Measurements from ENCODE around the gene AKAP6. TPM values are rescaled to one million over a fixed set of nuclear protein-coding genes. Genes with fewer than 3 reads are reported as not detected.

AKAP6 gene
- total RNA-seq, 1 experiment from 2014 or later = 1.9 TPM

GRCh38 chr14:32476532-32476931 lies 147.4 kb downstream of the AKAP6 start (continued):
- TF ChIP-seq ZBTB33 (IDR thresholded peaks at IDR 0.05; ENCODE audit: extremely low read depth, insufficient replicate concordance, low read length) (no peak), SRF (IDR thresholded peaks at IDR 0.05; ENCODE audit: low read depth) (no peak), ATF3 (IDR thresholded peaks at IDR 0.05) (no peak), CEBPB (IDR thresholded peaks at IDR 0.05; ENCODE audit: low read depth) (no peak), SP1 (IDR thresholded peaks at IDR 0.05; ENCODE audit: low read depth) (no peak), SIN3A (IDR thresholded peaks at IDR 0.05; ENCODE audit: low read depth) (no peak), POLR2A (IDR thresholded peaks at IDR 0.05; ENCODE audit: borderline replicate concordance, extremely low read depth, insufficient read depth, insufficient read length) (no peak), ELF1 (IDR thresholded peaks at IDR 0.05; ENCODE audit: borderline replicate concordance, low read depth) (no peak)
- TF ChIP-seq, protein P1, sequence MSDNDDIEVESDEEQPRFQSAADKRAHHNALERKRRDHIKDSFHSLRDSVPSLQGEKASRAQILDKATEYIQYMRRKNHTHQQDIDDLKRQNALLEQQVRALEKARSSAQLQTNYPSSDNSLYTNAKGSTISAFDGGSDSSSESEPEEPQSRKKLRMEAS (IDR thresholded peaks at IDR 0.05) = no peak

- no peak for ATAC-seq
- CTCF ChIA-PET = no interaction called here
- DNase-seq (ENCODE audit: low read depth, low spot score) = no peak
- Histone ChIP-seq H3K9me2 (ENCODE audit: insufficient read depth) (no peaks in the 10 kb centered on the region), H3K9ac (ENCODE audit: low read length) (no peak overlapping the region), H3K4me2 (ENCODE audit: low read length) (no peak overlapping the region), H3K27me3 (ENCODE audit: insufficient read depth, low read length) (no peaks in the 10 kb centered on the region), H3K9me3 (ENCODE audit: control insufficient read depth in 1 of 2, insufficient read depth in 1 of 2, low read depth in 1 of 2, low read length in 2 of 2) (no peaks in the 10 kb centered on the region), H4K20me1 (ENCODE audit: insufficient read depth) (no peaks in the 10 kb centered on the region), H3K36me3 (ENCODE audit: control insufficient read depth in 1 of 2, insufficient read depth in 2 of 2, low read length in 2 of 2) (no peaks in the 10 kb centered on the region), H2AFZ (ENCODE audit: low read depth, low read length, poor library complexity, severe bottlenecking) (no peak overlapping the region), H3K4me3 (replicated peaks in 1 of 2; ENCODE audit: low read depth in 1 of 2, low read length in 2 of 2) (no peak overlapping the region), H3K79me2 (ENCODE audit: insufficient read depth, low read length) (no peaks in the 10 kb centered on the region), H3K27ac (ENCODE audit: low read depth, low read length) (no peak overlapping the region), H3K4me1 (ENCODE audit: control insufficient read depth in 1 of 2, insufficient read depth in 2 of 2, low read length in 2 of 2) (no peaks in the 10 kb centered on the region)
- RAD21 ChIA-PET (ENCODE audit: low non-redundant PET in 1 of 2, low total read pairs in 2 of 2, uncharacterized antibody in 2 of 2, unreplicated experiment in 2 of 2) = no interaction called here
- BruUV-seq (replicated peaks) = no TSS peak
- intact Hi-C loops (cut with micrococcal nuclease) = no loop called here
- POLR2A ChIA-PET = no interaction called here
- no peak for TF ChIP-seq ZBTB33 (IDR thresholded peaks at IDR 0.05; ENCODE audit: extremely low read depth, insufficient replicate concordance, low read length)
- TF ChIP-seq JUND (IDR thresholded peaks at IDR 0.05) = no peak
- TF ChIP-seq CEBPB (IDR thresholded peaks at IDR 0.05; ENCODE audit: low read depth) = no peak
- no peak for TF ChIP-seq POLR2AphosphoS5 (IDR thresholded peaks at IDR 0.05; ENCODE audit: low read depth, low read length)
- no peak for TF ChIP-seq YY1 (IDR thresholded peaks at IDR 0.05; ENCODE audit: extremely low read depth, insufficient replicate concordance, low read depth, low read length)
- no peak for TF ChIP-seq CTCF (IDR thresholded peaks at IDR 0.05 in 2 of 3, conservative IDR thresholded peaks at IDR 0.05 in 1 of 3; ENCODE audit: borderline replicate concordance in 1 of 3, insufficient read depth in 1 of 3, low read depth in 2 of 3, low read length in 2 of 3)
- TF ChIP-seq SRF (IDR thresholded peaks at IDR 0.05; ENCODE audit: low read depth) = no peak
- TF ChIP-seq, protein P2, sequence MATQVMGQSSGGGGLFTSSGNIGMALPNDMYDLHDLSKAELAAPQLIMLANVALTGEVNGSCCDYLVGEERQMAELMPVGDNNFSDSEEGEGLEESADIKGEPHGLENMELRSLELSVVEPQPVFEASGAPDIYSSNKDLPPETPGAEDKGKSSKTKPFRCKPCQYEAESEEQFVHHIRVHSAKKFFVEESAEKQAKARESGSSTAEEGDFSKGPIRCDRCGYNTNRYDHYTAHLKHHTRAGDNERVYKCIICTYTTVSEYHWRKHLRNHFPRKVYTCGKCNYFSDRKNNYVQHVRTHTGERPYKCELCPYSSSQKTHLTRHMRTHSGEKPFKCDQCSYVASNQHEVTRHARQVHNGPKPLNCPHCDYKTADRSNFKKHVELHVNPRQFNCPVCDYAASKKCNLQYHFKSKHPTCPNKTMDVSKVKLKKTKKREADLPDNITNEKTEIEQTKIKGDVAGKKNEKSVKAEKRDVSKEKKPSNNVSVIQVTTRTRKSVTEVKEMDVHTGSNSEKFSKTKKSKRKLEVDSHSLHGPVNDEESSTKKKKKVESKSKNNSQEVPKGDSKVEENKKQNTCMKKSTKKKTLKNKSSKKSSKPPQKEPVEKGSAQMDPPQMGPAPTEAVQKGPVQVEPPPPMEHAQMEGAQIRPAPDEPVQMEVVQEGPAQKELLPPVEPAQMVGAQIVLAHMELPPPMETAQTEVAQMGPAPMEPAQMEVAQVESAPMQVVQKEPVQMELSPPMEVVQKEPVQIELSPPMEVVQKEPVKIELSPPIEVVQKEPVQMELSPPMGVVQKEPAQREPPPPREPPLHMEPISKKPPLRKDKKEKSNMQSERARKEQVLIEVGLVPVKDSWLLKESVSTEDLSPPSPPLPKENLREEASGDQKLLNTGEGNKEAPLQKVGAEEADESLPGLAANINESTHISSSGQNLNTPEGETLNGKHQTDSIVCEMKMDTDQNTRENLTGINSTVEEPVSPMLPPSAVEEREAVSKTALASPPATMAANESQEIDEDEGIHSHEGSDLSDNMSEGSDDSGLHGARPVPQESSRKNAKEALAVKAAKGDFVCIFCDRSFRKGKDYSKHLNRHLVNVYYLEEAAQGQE (IDR thresholded peaks at IDR 0.05; ENCODE audit: low read depth) = no peak
- TF ChIP-seq EZH2phosphoT487 (IDR thresholded peaks at IDR 0.05; ENCODE audit: borderline replicate concordance) = no peak
- TF ChIP-seq ELF1 (IDR thresholded peaks at IDR 0.05; ENCODE audit: borderline replicate concordance, low read depth) = no peak
These were observed 148.3 kb downstream of the AKAP6 start for GRCh38 chr14:32477396-32477795.
